ENCODE measurements around the gene IGSF11. TPM values are rescaled to one million over a fixed set of nuclear protein-coding genes. Genes with fewer than 3 reads are reported as not detected.

The IGSF11 gene
- total RNA-seq, 1 donor from 2014 or later, result 0.39 TPM

DNA sequence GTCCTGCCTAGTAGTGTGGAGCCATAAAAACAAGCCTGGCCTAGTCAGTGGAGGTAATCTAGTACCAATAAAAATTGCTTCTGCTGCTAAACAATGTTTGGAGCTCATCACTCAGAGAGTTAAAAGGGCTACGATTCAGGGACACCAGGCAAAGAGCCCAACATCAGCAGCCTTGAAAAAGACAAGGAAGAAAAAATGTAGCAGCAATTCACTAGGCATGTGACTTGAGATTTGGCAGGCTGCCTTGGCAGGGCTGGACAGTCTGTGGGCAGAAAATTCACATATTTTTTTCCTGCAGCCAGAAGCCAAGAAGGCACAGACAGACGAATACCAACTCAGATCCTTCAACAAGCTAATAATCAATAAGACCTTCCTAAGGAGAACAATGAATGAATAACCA lies 47.2 kb downstream of the IGSF11 start:
- DNase-seq (ENCODE audit: low read depth) (peak; percentile 26), FAIRE-seq (no peak)
- Histone ChIP-seq H3K36me3 (ENCODE audit: insufficient read depth, low read length) (no peaks in the 10 kb centered on the region), H3K4me1 (ENCODE audit: insufficient read depth, low read length) (peaks cover 7% of the 10 kb centered on the region), H3K79me2 (ENCODE audit: insufficient read depth, low read length) (no peaks in the 10 kb centered on the region), H3K27ac (ENCODE audit: low read depth, low read length) (no peak overlapping the region), H3K4me2 (ENCODE audit: low read length) (no peak overlapping the region), H3K9me3 (ENCODE audit: insufficient read depth, low read depth, low read length) (no peaks in the 10 kb centered on the region), H3K4me3 (ENCODE audit: insufficient read depth, low read depth, low read length) (no peak overlapping the region), H3K27me3 (ENCODE audit: insufficient read depth, low read length) (no peaks in the 10 kb centered on the region), H3K9ac (ENCODE audit: low read length) (no peak overlapping the region), H4K20me1 (ENCODE audit: insufficient read depth, low read length) (no peaks in the 10 kb centered on the region), H2AFZ (ENCODE audit: low read depth, low read length) (no peak overlapping the region)
- no peaks in the 10 kb centered on the region for H3K36me3 Mint-ChIP-seq (ENCODE audit: low read depth, unreplicated experiment)
- H3K27ac Mint-ChIP-seq (ENCODE audit: unreplicated experiment), result no peak overlapping the region
- H3K27me3 Mint-ChIP-seq (ENCODE audit: low read depth, unreplicated experiment), result peaks cover 2% of the 10 kb centered on the region
- H3K9me3 Mint-ChIP-seq (ENCODE audit: unreplicated experiment), result peaks cover 3% of the 10 kb centered on the region
- TF ChIP-seq, protein P1, sequence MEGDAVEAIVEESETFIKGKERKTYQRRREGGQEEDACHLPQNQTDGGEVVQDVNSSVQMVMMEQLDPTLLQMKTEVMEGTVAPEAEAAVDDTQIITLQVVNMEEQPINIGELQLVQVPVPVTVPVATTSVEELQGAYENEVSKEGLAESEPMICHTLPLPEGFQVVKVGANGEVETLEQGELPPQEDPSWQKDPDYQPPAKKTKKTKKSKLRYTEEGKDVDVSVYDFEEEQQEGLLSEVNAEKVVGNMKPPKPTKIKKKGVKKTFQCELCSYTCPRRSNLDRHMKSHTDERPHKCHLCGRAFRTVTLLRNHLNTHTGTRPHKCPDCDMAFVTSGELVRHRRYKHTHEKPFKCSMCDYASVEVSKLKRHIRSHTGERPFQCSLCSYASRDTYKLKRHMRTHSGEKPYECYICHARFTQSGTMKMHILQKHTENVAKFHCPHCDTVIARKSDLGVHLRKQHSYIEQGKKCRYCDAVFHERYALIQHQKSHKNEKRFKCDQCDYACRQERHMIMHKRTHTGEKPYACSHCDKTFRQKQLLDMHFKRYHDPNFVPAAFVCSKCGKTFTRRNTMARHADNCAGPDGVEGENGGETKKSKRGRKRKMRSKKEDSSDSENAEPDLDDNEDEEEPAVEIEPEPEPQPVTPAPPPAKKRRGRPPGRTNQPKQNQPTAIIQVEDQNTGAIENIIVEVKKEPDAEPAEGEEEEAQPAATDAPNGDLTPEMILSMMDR (IDR thresholded peaks at IDR 0.05; ENCODE audit: insufficient read depth, low read depth, low read length), result no peak
- no peak for TF ChIP-seq EZH2 (IDR thresholded peaks at IDR 0.05; ENCODE audit: insufficient read depth, low read length)
- no peak overlapping the region for H3K4me3 Mint-ChIP-seq (ENCODE audit: unreplicated experiment)
- peaks cover 38% of the 10 kb centered on the region for H3K4me1 Mint-ChIP-seq (ENCODE audit: low read depth, unreplicated experiment)

- DNase-seq (ENCODE audit: low read depth) (no peak), FAIRE-seq (no peak)
- Histone ChIP-seq H3K27me3 (ENCODE audit: insufficient read depth, low read length) (no peaks in the 10 kb centered on the region), H4K20me1 (ENCODE audit: insufficient read depth, low read length) (no peaks in the 10 kb centered on the region), H3K9me3 (ENCODE audit: insufficient read depth, low read depth, low read length) (no peaks in the 10 kb centered on the region), H3K79me2 (ENCODE audit: insufficient read depth, low read length) (no peaks in the 10 kb centered on the region), H3K9ac (ENCODE audit: low read length) (no peak overlapping the region), H3K4me3 (ENCODE audit: insufficient read depth, low read depth, low read length) (no peak overlapping the region), H3K36me3 (ENCODE audit: insufficient read depth, low read length) (no peaks in the 10 kb centered on the region), H2AFZ (ENCODE audit: low read depth, low read length) (no peak overlapping the region), H3K27ac (ENCODE audit: low read depth, low read length) (no peak overlapping the region), H3K4me1 (ENCODE audit: insufficient read depth, low read length) (peaks cover 7% of the 10 kb centered on the region), H3K4me2 (ENCODE audit: low read length) (no peak overlapping the region)
- Mint-ChIP-seq H3K27me3 (ENCODE audit: low read depth, unreplicated experiment) (peaks cover 2% of the 10 kb centered on the region), H3K4me3 (ENCODE audit: unreplicated experiment) (no peak overlapping the region), H3K9me3 (ENCODE audit: unreplicated experiment) (peaks cover 3% of the 10 kb centered on the region), H3K27ac (ENCODE audit: unreplicated experiment) (no peak overlapping the region), H3K4me1 (ENCODE audit: low read depth, unreplicated experiment) (peaks cover 38% of the 10 kb centered on the region), H3K36me3 (ENCODE audit: low read depth, unreplicated experiment) (no peaks in the 10 kb centered on the region)
- TF ChIP-seq EZH2 (IDR thresholded peaks at IDR 0.05; ENCODE audit: insufficient read depth, low read length), result no peak
- TF ChIP-seq, protein P1 (IDR thresholded peaks at IDR 0.05; ENCODE audit: insufficient read depth, low read depth, low read length), result no peak
These were observed 47.9 kb downstream of the IGSF11 start for GRCh38 chr3:118986734-118987133.

DNA sequence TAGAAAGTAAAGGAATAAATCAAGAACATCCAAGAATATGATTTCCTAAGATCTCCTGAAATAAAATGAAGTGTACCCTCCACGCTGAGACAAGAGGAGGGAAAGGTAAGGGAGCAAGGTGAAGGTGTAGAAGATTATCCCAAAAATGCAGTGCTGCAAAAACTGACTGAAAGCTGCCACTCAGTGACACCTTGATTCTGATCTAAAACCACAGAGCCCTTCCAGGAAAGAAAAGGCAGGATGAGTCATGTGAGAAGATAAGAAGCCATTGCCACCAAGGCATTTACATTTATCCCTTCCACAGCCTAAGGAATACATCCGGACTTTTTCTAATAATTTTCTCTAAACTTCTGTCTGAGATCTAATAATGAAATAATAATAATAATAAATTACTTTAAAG lies 49.9 kb downstream of the IGSF11 start:
- Histone ChIP-seq H2AFZ (ENCODE audit: low read depth, low read length) (no peak overlapping the region), H3K27me3 (ENCODE audit: insufficient read depth, low read length) (no peaks in the 10 kb centered on the region), H3K4me3 (ENCODE audit: insufficient read depth, low read depth, low read length) (no peak overlapping the region), H3K79me2 (ENCODE audit: insufficient read depth, low read length) (no peaks in the 10 kb centered on the region), H4K20me1 (ENCODE audit: insufficient read depth, low read length) (no peaks in the 10 kb centered on the region), H3K9me3 (ENCODE audit: insufficient read depth, low read depth, low read length) (no peaks in the 10 kb centered on the region), H3K4me1 (ENCODE audit: insufficient read depth, low read length) (no peaks in the 10 kb centered on the region), H3K9ac (ENCODE audit: low read length) (no peak overlapping the region), H3K4me2 (ENCODE audit: low read length) (no peak overlapping the region), H3K36me3 (ENCODE audit: insufficient read depth, low read length) (no peaks in the 10 kb centered on the region), H3K27ac (ENCODE audit: low read depth, low read length) (no peak overlapping the region)
- Mint-ChIP-seq H3K27me3 (ENCODE audit: low read depth, unreplicated experiment) (peaks cover 2% of the 10 kb centered on the region), H3K27ac (ENCODE audit: unreplicated experiment) (no peak overlapping the region), H3K36me3 (ENCODE audit: low read depth, unreplicated experiment) (no peaks in the 10 kb centered on the region), H3K9me3 (ENCODE audit: unreplicated experiment) (peaks cover 3% of the 10 kb centered on the region), H3K4me3 (ENCODE audit: unreplicated experiment) (no peak overlapping the region), H3K4me1 (ENCODE audit: low read depth, unreplicated experiment) (peaks cover 32% of the 10 kb centered on the region)
- TF ChIP-seq, protein P1 (IDR thresholded peaks at IDR 0.05; ENCODE audit: insufficient read depth, low read depth, low read length), result no peak
- DNase-seq (ENCODE audit: low read depth) (no peak), FAIRE-seq (no peak)
